Endothelial cell of umbilical vein (primary cell): ENCODE results near the gene TFB2M. TPM values are rescaled to one million over a fixed set of nuclear protein-coding genes. Genes with fewer than 3 reads are reported as not detected.

Experiments
- BruUV-seq: library from RNA; stranded (reverse); fragments of 400-500 nt; replicated peaks from 2 replicates; lab custom pipeline; 2021; lab: Mats Ljungman, UMichigan
- CTCF ChIA-PET: fragments of 300-600, 350-600 bp; sonication (Branson Sonifier 250); formaldehyde crosslinking; loops from one replicate; lab custom pipeline; 2021; ENCODE audit warnings: antibody characterized with exemption, inconsistent platforms; lab: Charles Lee
- POLR2A ChIA-PET: fragments of 300-600, 350-600 bp; sonication (Branson Sonifier 250); formaldehyde crosslinking; loops from one replicate; lab custom pipeline; 2021; ENCODE audit warnings: antibody characterized with exemption, inconsistent platforms; lab: Charles Lee
- DNase-seq: peaks from one replicate; pipeline ENCODE4 v3.0.0-alpha.2; 2011; ENCODE audit warnings: low read depth, low spot score
- FAIRE-seq: peaks from 2 replicates; lab custom pipeline; 2011; peaks lifted over from hg19 to GRCh38; lab: Jason Lieb, UNC
- H2AFZ ChIP-seq: 2 replicates; pipeline ENCODE4 v1.6.0; 2012; ENCODE audit warnings: low read depth, low read length, control low read depth, inconsistent platforms
- H3K27ac ChIP-seq: 2 replicates; pipeline ENCODE4 v1.5.1; 2011; ENCODE audit warnings: low read depth, mild to moderate bottlenecking, control low read depth, low read length, moderate library complexity; ENCODE audit not compliant: insufficient read depth
- H3K27me3 ChIP-seq, 2 experiments: 2 replicates each; pipeline versions ENCODE4 v1.6.0 to v1.6.1; 2011; ENCODE audit warnings: low read length in 2 of 2, mixed read lengths in 1 of 2; ENCODE audit not compliant: control insufficient read depth in 2 of 2, insufficient read depth in 2 of 2
- H3K36me3 ChIP-seq, 2 experiments: 2 replicates in 1 of 2; 3 replicates in 1 of 2; pipeline ENCODE4 v1.5.1; 2011; ENCODE audit warnings: low read length in 2 of 2, mild to moderate bottlenecking in 1 of 2, moderate library complexity in 1 of 2; ENCODE audit not compliant: control insufficient read depth in 2 of 2, insufficient read depth in 2 of 2; ENCODE audit errors: extremely low read depth in 1 of 2
- H3K4me1 ChIP-seq: 3 replicates; pipeline ENCODE4 v1.5.1; 2011; ENCODE audit warnings: mild to moderate bottlenecking, low read length; ENCODE audit not compliant: control insufficient read depth, insufficient read depth; ENCODE audit errors: extremely low read depth
- H3K4me2 ChIP-seq: 2 replicates; pipeline ENCODE4 v1.6.1; 2011; ENCODE audit warnings: low read length, control low read depth, mixed read lengths; ENCODE audit not compliant: insufficient read depth
- H3K4me3 ChIP-seq, 3 experiments: fragments of 200-600 bp in 1 of 3; sonication (generic), shearing (Covaris generic) in 1 of 3; replicated peaks in 1 of 3; 2 replicates each; pipeline ENCODE4 v1.5.1; 2011 to 2016; ENCODE audit warnings: control low read depth in 3 of 3, low read length in 3 of 3, mild to moderate bottlenecking in 2 of 3, inconsistent platforms in 1 of 3, low read depth in 1 of 3, moderate library complexity in 1 of 3; ENCODE audit not compliant: insufficient read depth in 1 of 3
- H3K79me2 ChIP-seq: 2 replicates; pipeline ENCODE4 v1.6.0; 2012; ENCODE audit warnings: low read length, inconsistent platforms; ENCODE audit not compliant: control insufficient read depth, insufficient read depth
- H3K9ac ChIP-seq: replicated peaks from 2 replicates; pipeline ENCODE3; 2011; ENCODE audit warnings: low read length, control low read depth; ENCODE audit not compliant: insufficient read depth; ENCODE audit errors: extremely low read depth
- H3K9me1 ChIP-seq: replicated peaks from 3 replicates; pipeline ENCODE4 v1.6.0; 2011; ENCODE audit warnings: mild to moderate bottlenecking, low read length; ENCODE audit not compliant: control insufficient read depth, insufficient read depth; ENCODE audit errors: extremely low read depth
- H3K9me3 ChIP-seq: replicated peaks from 2 replicates; pipeline ENCODE4 v1.5.1; 2012; ENCODE audit warnings: low read length, inconsistent platforms; ENCODE audit not compliant: control insufficient read depth, insufficient read depth
- H4K20me1 ChIP-seq: replicated peaks from 2 replicates; pipeline ENCODE3; 2011; ENCODE audit warnings: mild to moderate bottlenecking, low read length; ENCODE audit not compliant: control insufficient read depth, insufficient read depth; ENCODE audit errors: extremely low read depth
- EZH2 ChIP-seq: IDR thresholded peaks from 2 replicates; pipeline ENCODE4 v1.6.1; 2012; ENCODE audit warnings: borderline replicate concordance, low read depth, mild to moderate bottlenecking, moderate library complexity, low read length, inconsistent platforms; ENCODE audit not compliant: severe bottlenecking
- FOS ChIP-seq: IDR thresholded peaks from 2 replicates; pipeline ENCODE4 v1.6.1; 2011; ENCODE audit warnings: mild to moderate bottlenecking, low read length, moderate library complexity, borderline replicate concordance; ENCODE audit not compliant: insufficient read depth
- GATA2 ChIP-seq: IDR thresholded peaks from 2 replicates; pipeline ENCODE4 v1.7.0; 2011; ENCODE audit warnings: low read depth, mild to moderate bottlenecking, moderate library complexity, mixed read lengths, low read length; ENCODE audit not compliant: insufficient read length, insufficient read depth
- JUN ChIP-seq: IDR thresholded peaks from 2 replicates; pipeline ENCODE4 v1.6.1; 2011; ENCODE audit warnings: borderline replicate concordance, low read depth; ENCODE audit not compliant: insufficient read length, insufficient read depth
- MYC ChIP-seq: IDR thresholded peaks from one replicate; pipeline ENCODE4 v1.6.1; 2011; ENCODE audit warnings: mild to moderate bottlenecking, low read depth, low read length
- POLR2A ChIP-seq: IDR thresholded peaks from 2 replicates; pipeline ENCODE4 v1.6.1; 2012; ENCODE audit warnings: low read depth, mild to moderate bottlenecking, control low read depth, low read length
- POLR2AphosphoS5 ChIP-seq: IDR thresholded peaks from 2 replicates; pipeline ENCODE4 v1.6.1; 2012; ENCODE audit warnings: low read depth, mild to moderate bottlenecking, control low read depth, low read length, moderate library complexity; ENCODE audit not compliant: insufficient read depth
- dilution Hi-C: fragments of 300-500 bp; cut with MboI; formaldehyde crosslinking; loops from one replicate; pipeline ENCODE4 v1.15.0; 2019; ENCODE audit warnings: low sequenced_read_pairs; ENCODE audit not compliant: extremely low pct_ligation_motif_present
- intact Hi-C: fragments of 100-400 bp; cut with micrococcal nuclease; formaldehyde crosslinking; loops from one replicate; pipeline ENCODE4 v1.10.0; 2022
- polyA plus RNA-seq, 4 experiments: library from polyadenylated mRNA; depleted of rRNA in 3 of 4; stranded (reverse) in 3 of 4; unstranded in 1 of 4; fragments of >200 nt; gene quantifications; 2 replicates each; pipeline versions ENCODE4 v1.2.1 to v1.2.3, GENCODE V29; 2011 to 2012; ENCODE audit warnings: missing spikeins in 1 of 4
- total RNA-seq: library from RNA; stranded (reverse); gene quantifications from 2 replicates; pipeline ENCODE4 v1.2.3, GENCODE V29; 2021
- TF ChIP-seq, protein P1 (sequence below), 2 donors: IDR thresholded peaks; 1 replicate in 1 of 2; 2 replicates in 1 of 2; pipeline ENCODE4 v1.5.1; 2011; ENCODE audit warnings: low read length in 2 of 2, mild to moderate bottlenecking in 2 of 2, moderate library complexity in 2 of 2, control low read depth in 1 of 2, inconsistent platforms in 1 of 2, low read depth in 1 of 2; ENCODE audit not compliant: insufficient read depth in 1 of 2; ENCODE audit errors: extremely low read depth in 1 of 2
- TF ChIP-seq, protein P2 (sequence below): IDR thresholded peaks from 2 replicates; pipeline ENCODE4 v1.6.1; 2011; ENCODE audit not compliant: insufficient read depth, insufficient read length

TFB2M gene
- total and polyA plus RNA-seq, 2 donors (not counting 3 experiments of a cell fraction or from before 2014, with no cell fraction given) = 8.4 to 14.8 TPM

DNA sequence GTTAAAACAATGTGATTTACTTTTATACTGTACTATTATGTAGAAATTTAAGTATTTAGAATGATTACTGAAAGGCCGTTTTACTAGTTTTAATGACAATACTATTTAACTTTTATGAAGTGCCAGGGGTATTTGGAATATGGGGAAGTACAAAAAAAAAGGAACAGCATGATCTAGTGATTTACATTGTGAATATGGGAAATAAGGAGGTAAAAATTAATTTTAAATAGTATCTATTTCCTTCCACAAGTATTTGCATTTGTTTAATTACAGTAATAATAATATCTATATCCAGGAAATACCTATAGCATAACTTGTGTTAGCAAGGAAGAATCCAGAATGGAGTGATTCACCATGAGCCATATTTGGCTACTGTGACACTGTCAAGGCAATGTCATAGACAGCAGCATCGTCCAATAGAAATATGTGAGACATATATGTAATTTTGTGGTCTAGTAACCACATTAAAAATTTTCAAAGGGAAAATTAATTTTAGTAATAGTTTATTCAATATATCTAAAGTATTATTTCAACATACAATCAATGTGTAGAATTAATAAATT lies 22.2 kb upstream of the TFB2M start:
- DNase-seq (peak; percentile 77), FAIRE-seq (peak; percentile 52)
- H3K4me2 ChIP-seq = peak overlapping the region; percentile 84
- peaks cover 24% of the 10 kb centered on the region for H3K4me1 ChIP-seq
- no peak overlapping the region for H3K4me3 ChIP-seq
- TF ChIP-seq JUN (peak; percentile 62), POLR2A (no peak), MYC (no peak), EZH2 (no peak), FOS (peak; percentile 86), POLR2AphosphoS5 (peak; percentile 21), GATA2 (no peak)
- TF ChIP-seq, protein P1, sequence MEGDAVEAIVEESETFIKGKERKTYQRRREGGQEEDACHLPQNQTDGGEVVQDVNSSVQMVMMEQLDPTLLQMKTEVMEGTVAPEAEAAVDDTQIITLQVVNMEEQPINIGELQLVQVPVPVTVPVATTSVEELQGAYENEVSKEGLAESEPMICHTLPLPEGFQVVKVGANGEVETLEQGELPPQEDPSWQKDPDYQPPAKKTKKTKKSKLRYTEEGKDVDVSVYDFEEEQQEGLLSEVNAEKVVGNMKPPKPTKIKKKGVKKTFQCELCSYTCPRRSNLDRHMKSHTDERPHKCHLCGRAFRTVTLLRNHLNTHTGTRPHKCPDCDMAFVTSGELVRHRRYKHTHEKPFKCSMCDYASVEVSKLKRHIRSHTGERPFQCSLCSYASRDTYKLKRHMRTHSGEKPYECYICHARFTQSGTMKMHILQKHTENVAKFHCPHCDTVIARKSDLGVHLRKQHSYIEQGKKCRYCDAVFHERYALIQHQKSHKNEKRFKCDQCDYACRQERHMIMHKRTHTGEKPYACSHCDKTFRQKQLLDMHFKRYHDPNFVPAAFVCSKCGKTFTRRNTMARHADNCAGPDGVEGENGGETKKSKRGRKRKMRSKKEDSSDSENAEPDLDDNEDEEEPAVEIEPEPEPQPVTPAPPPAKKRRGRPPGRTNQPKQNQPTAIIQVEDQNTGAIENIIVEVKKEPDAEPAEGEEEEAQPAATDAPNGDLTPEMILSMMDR (IDR thresholded peaks at IDR 0.05; ENCODE audit: extremely low read depth in 1 of 2, insufficient read depth in 1 of 2, low read depth in 1 of 2, low read length in 2 of 2) = no peak
- TF ChIP-seq, protein P2, sequence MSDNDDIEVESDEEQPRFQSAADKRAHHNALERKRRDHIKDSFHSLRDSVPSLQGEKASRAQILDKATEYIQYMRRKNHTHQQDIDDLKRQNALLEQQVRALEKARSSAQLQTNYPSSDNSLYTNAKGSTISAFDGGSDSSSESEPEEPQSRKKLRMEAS = no peak
- BruUV-seq = TSS peak; percentile 43
- peaks cover 27% of the 10 kb centered on the region for H3K79me2 ChIP-seq
- no peaks in the 10 kb centered on the region for H3K9me3 ChIP-seq
- dilution Hi-C loops (no loop called here), intact Hi-C loops (loop anchor here (1.0 kb wide), 1 partner anchor 21 kb away; no protein-coding TSS in a partner anchor)
- H3K9ac ChIP-seq = peak overlapping the region; percentile 79
- POLR2A ChIA-PET = no interaction called here
- H3K36me3 ChIP-seq = peaks cover 2 to 3% of the 10 kb centered on the region in 2 experiments
- no peak overlapping the region for H2AFZ ChIP-seq
- CTCF ChIA-PET = no interaction called here
- no peaks in the 10 kb centered on the region for H3K9me1 ChIP-seq
- peak overlapping the region; percentile 91 for H3K27ac ChIP-seq
- H3K27me3 ChIP-seq = no peaks in the 10 kb centered on the region
- H4K20me1 ChIP-seq = no peaks in the 10 kb centered on the region
